HepG2 (cell line): ENCODE results near the gene EMILIN1. TPM values are rescaled to one million over a fixed set of nuclear protein-coding genes. Genes with fewer than 3 reads are reported as not detected.

Experiments used
- FOSL2 ChIP-seq: sonication (generic); formaldehyde crosslinking; IDR thresholded peaks from 2 replicates; pipeline ENCODE4 v1.4.0; 2020; ENCODE audit warnings: missing genetic modification reagents
- IKZF5 ChIP-seq: IDR thresholded peaks from 2 replicates; pipeline ENCODE4 v1.6.1; 2018; ENCODE audit warnings: missing genetic modification reagents, mild to moderate bottlenecking, missing compliant biosample characterization
- MTA3 ChIP-seq: sonication (generic); formaldehyde crosslinking; IDR thresholded peaks from 2 replicates; pipeline ENCODE4 v1.4.0; 2020; ENCODE audit warnings: missing genetic modification reagents
- NFIB ChIP-seq: sonication (generic); formaldehyde crosslinking; IDR thresholded peaks from 2 replicates; pipeline ENCODE4 v1.9.0; 2021; ENCODE audit warnings: missing genetic modification reagents, mild to moderate bottlenecking, borderline replicate concordance
- NR2F6 ChIP-seq, 2 experiments: IDR thresholded peaks; 2 replicates each; pipeline ENCODE4 v1.6.1; 2016; ENCODE audit warnings: antibody characterized with exemption in 1 of 2, mild to moderate bottlenecking in 1 of 2
- SAFB2 ChIP-seq: sonication (generic); formaldehyde crosslinking; IDR thresholded peaks from 2 replicates; pipeline ENCODE4 v1.5.1; 2020; ENCODE audit warnings: missing genetic modification reagents, low read depth, mild to moderate bottlenecking, borderline replicate concordance
- SMAD3 ChIP-seq: sonication (generic); formaldehyde crosslinking; IDR thresholded peaks from 2 replicates; pipeline ENCODE4 v1.4.0; 2020; ENCODE audit warnings: missing genetic modification reagents
- SMAD9 ChIP-seq: sonication (generic); formaldehyde crosslinking; IDR thresholded peaks from 2 replicates; pipeline ENCODE4 v1.5.1; 2020; ENCODE audit warnings: mild to moderate bottlenecking, missing genetic modification reagents
- SRSF1 ChIP-seq: fragments of 200-400 bp; formaldehyde crosslinking; optimal IDR thresholded peaks from 2 replicates; pipeline ENCODE3; 2017; ENCODE audit warnings: mild to moderate bottlenecking, low read depth, low read length, moderate library complexity
- ZBTB49 ChIP-seq: sonication (generic); formaldehyde crosslinking; IDR thresholded peaks from 2 replicates; pipeline ENCODE4 v1.4.0; 2020; ENCODE audit warnings: missing genetic modification reagents, borderline replicate concordance
- ZFP1 ChIP-seq: IDR thresholded peaks from 2 replicates; pipeline ENCODE4 v1.6.1; 2016
- ZFP82 ChIP-seq: sonication (generic); formaldehyde crosslinking; IDR thresholded peaks from 2 replicates; pipeline ENCODE4 v1.5.1; 2020; ENCODE audit warnings: mild to moderate bottlenecking, missing genetic modification reagents, borderline replicate concordance
- ZMYM4 ChIP-seq: sonication (generic); formaldehyde crosslinking; IDR thresholded peaks from 2 replicates; pipeline ENCODE4 v1.8.1; 2023; ENCODE audit warnings: mild to moderate bottlenecking, missing genetic modification reagents
- ZNF10 ChIP-seq: sonication (generic); formaldehyde crosslinking; IDR thresholded peaks from 2 replicates; pipeline ENCODE4 v1.4.0; 2020; ENCODE audit warnings: mild to moderate bottlenecking, low read depth, missing genetic modification reagents, borderline replicate concordance
- ZNF253 ChIP-seq: sonication (generic); formaldehyde crosslinking; IDR thresholded peaks from 2 replicates; pipeline ENCODE4 v1.8.0; 2022; ENCODE audit warnings: mild to moderate bottlenecking, missing genetic modification reagents, borderline replicate concordance
- ZNF503 ChIP-seq: sonication (generic); formaldehyde crosslinking; IDR thresholded peaks from 2 replicates; pipeline ENCODE4 v1.4.0; 2020; ENCODE audit warnings: missing genetic modification reagents
- ZNF513 ChIP-seq: sonication (generic); formaldehyde crosslinking; conservative IDR thresholded peaks from 2 replicates; pipeline ENCODE4 v1.5.0; 2020; ENCODE audit warnings: missing genetic modification reagents
- ZNF552 ChIP-seq: sonication (generic); formaldehyde crosslinking; IDR thresholded peaks from 2 replicates; pipeline ENCODE4 v1.9.0; 2022; ENCODE audit warnings: missing genetic modification reagents, mild to moderate bottlenecking, borderline replicate concordance
- ZNF747 ChIP-seq: sonication (generic); formaldehyde crosslinking; IDR thresholded peaks from 2 replicates; pipeline ENCODE4 v1.8.1; 2023; ENCODE audit warnings: missing genetic modification reagents, mild to moderate bottlenecking, borderline replicate concordance
- ZNF749 ChIP-seq: sonication (generic); formaldehyde crosslinking; IDR thresholded peaks from 2 replicates; pipeline ENCODE4 v1.8.0; 2022; ENCODE audit warnings: mild to moderate bottlenecking, missing genetic modification reagents, moderate library complexity, borderline replicate concordance
- ZNF766 ChIP-seq: sonication (generic); formaldehyde crosslinking; IDR thresholded peaks from 2 replicates; pipeline ENCODE4 v1.5.0; 2020; ENCODE audit warnings: missing genetic modification reagents, borderline replicate concordance
- ZNF773 ChIP-seq: sonication (generic); formaldehyde crosslinking; IDR thresholded peaks from 2 replicates; pipeline ENCODE4 v1.4.0; 2020; ENCODE audit warnings: missing genetic modification reagents, borderline replicate concordance
- ZZZ3 ChIP-seq: sonication (generic); formaldehyde crosslinking; IDR thresholded peaks from 2 replicates; pipeline ENCODE4 v1.4.0; 2020; ENCODE audit warnings: missing genetic modification reagents, mild to moderate bottlenecking, borderline replicate concordance
- polyA plus RNA-seq, 8 experiments: library from polyadenylated mRNA; depleted of rRNA in 3 of 8; stranded (reverse) in 7 of 8; unstranded in 1 of 8; fragments of >200 nt; fragmentation: Illumina TruSeq in 4 of 8; extraction: Trizol in 4 of 8; gene quantifications; 2 replicates each; pipeline versions ENCODE4 v1.2.1 to v1.2.3, GENCODE V29; 2011 to 2016; ENCODE audit warnings: low read depth in 4 of 8, missing spikeins in 1 of 8, mixed read lengths in 1 of 8; ENCODE audit not compliant: insufficient read depth in 1 of 8
- total RNA-seq, 5 experiments: library from RNA; depleted of rRNA; stranded (reverse); fragments of >200 nt; fragmentation: Illumina TruSeq; extraction: Trizol; gene quantifications; 2 replicates each; pipeline ENCODE4 v1.2.3, GENCODE V29; 2016; ENCODE audit warnings: low read depth in 1 of 5

EMILIN1 gene
- total and polyA plus RNA-seq, 2 of the 13 experiments (the other 11 are each of a cell fraction or from before 2014, with no cell fraction given), result 8.1 to 9.7 TPM

GRCh38 chr2:27086724-27087593 is 8.5 kb downstream of the EMILIN1 start, which contains the start of gene KHK (continued):
- TF ChIP-seq ZFP82 (no peak), MTA3 (CRISPR knock-in tag) (no peak), SRSF1 (peak; percentile 77), FOSL2 (CRISPR knock-in tag) (no peak), SMAD9 (CRISPR knock-in tag) (no peak), ZBTB49 (no peak; the same call in 1 of the 2 replicates), ZNF747 (CRISPR knock-in tag) (no peak; the same call in 1 of the 2 replicates), SMAD3 (CRISPR knock-in tag) (no peak), ZNF766 (CRISPR knock-in tag) (no peak), ZZZ3 (CRISPR knock-in tag) (no peak), ZNF773 (CRISPR knock-in tag) (no peak), ZNF10 (CRISPR knock-in tag) (no peak), IKZF5 (CRISPR knock-in tag) (0 out of 2 replicates have a peak, but pooled peaks have one; percentile 18), ZMYM4 (CRISPR knock-in tag) (no peak), ZNF749 (CRISPR knock-in tag) (no peak; the same call in 1 of the 2 replicates), NR2F6 (IDR thresholded peaks at IDR 0.05) (no peak; the same call in 1 of the 2 replicates), NR2F6 (CRISPR knock-in tag; IDR thresholded peaks at IDR 0.05) (no peak), NFIB (CRISPR knock-in tag) (no peak), ZNF513 (CRISPR knock-in tag) (no peak), ZNF552 (CRISPR knock-in tag) (peak; percentile 80; the same call in 1 of the 2 replicates), ZNF253 (CRISPR knock-in tag) (no peak), ZFP1 (CRISPR knock-in tag) (no peak), ZNF503 (no peak), SAFB2 (no peak)
